HG03521 (cell line): ENCODE results near the gene ZFP91.

Experiments
- ATAC-seq: cut with Tn5 transposase; IDR thresholded peaks from one replicate; pipeline ENCODE4 v1.9.1; 2021; ENCODE audit warnings: mild to moderate bottlenecking, moderate library complexity; ENCODE audit not compliant: unreplicated experiment

ZFP91 gene

GRCh38 chr11:58628446-58628845 lies 49.6 kb downstream of the ZFP91 start:
- no peak for ATAC-seq

DNA sequence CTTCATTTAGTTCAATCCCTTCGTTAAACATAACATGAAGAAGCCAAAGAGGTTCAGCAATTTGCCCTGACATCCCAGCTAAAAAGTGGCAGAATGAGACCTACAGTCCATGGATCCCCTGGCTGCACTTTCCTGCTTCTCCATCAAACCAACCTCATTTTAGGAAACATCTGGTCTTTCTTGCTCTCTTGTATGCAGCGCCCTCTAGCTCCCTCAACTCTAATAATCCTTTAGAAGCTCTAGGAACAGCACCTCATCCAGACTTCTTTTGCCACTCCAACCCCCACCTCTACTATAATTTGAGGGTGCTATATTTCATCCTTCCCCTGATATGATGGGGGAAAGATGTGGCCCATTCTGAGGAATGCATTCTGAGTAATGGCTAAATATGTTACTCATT lies 51.0 kb downstream of the ZFP91 start:
- no peak for ATAC-seq

- no peak for ATAC-seq
These were observed 52.5 kb downstream of the ZFP91 start for GRCh38 chr11:58631378-58631777.

GRCh38 chr11:58632510-58632909 lies 53.6 kb downstream of the ZFP91 start:
- no peak for ATAC-seq

- no peak for ATAC-seq
These were observed 57.7 kb downstream of the ZFP91 start for GRCh38 chr11:58636587-58636986.

DNA sequence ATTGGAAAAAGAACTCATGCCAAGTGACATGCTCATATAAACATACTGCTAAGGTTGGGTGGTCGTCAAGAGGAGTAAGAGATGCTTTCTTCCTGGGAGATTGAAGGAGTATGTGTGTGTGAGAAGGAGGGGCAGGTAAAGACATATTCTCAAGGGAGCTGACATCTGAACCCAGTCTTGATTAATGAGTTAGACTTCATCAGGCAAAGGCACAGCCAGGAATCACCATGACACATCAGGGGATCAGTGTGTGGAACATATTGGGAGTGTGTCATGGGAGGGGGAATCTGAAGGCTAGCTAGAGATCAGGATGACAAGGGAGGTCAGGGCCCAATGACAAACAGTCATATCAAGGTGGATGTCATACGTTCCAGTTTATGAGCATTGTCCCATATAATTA lies 58.5 kb downstream of the ZFP91 start:
- ATAC-seq = no peak

GRCh38 chr11:58639103-58639502 lies 60.2 kb downstream of the ZFP91 start:
- no peak for ATAC-seq

DNA sequence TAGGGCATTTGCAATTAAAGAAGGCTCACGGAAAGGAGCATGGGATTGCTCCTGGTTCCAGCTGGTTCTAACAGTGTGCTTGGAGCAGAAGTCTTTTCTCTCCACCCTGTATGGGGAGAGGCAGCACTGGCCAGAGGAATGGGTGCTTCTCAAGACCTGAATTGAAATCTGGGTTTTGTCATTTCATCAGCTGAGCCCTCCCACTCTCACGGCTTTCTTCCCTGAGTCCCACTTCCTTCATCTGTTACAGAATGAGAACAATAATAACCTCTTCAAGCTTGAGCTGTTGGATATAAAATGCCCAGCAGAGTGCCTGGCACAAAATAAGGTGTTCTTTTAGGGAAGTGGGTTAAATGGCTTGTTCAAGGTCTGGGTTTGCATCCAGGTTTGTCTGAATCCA lies 60.8 kb downstream of the ZFP91 start:
- ATAC-seq = no peak

GRCh38 chr11:58640386-58641023 lies 61.6 kb downstream of the ZFP91 start:
- ATAC-seq = no peak

DNA sequence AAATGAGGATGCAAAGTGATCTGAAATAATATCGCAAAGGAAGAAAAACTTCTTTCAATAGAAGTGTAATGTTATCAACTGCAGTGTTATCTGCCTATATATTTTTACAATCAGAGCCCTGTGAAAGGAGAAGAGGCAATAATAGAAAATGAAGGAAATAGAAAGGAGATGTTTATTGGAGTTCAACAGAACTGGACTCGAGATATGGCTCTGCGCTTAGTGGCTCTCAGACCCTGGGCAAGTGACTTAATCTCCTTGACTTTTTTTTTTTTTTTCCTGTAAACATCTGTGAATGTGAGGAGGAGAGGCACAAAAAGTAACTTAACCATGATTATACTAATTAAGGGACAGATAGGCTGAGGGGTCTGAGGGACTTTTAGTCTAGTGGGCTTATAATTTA lies 62.5 kb downstream of the ZFP91 start:
- no peak for ATAC-seq

DNA sequence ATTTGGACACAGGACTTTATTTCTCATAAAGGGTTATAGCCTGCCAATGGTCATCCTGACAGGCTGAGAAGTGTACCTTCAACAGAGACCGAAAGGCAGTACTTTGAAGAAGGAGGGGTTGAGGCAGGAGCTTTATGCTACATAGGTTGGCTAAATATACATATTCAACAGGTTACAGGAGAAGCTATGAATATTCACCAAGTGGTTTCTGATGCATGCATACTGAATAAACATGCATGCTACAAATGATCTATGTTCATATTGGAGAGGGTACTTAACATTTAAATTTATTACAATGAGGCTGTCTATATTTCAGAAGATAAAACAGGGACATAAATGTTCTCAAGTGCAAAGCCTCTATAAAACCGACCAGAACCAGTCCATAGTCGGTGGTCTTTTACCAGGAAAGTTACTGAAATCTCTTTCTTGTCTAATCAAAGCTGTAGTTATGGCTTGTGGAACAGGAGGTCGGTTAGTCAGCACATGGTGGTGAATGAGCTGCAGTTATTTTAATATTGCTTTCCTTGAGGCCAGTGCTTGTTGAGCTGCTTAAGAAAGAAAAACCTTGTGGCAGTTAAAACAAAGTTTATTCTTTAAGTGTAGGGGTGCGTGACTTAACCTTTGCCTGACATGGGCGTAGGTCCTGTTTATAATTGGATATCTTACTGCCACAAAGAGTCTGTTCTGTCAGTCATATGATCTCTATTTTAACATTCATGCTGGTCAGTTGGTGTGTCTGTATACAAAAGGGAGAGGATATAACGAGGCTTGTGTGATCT lies 63.1 kb downstream of the ZFP91 start:
- ATAC-seq = no peak

GRCh38 chr11:58645854-58646253 lies 67.0 kb downstream of the ZFP91 start:
- ATAC-seq = no peak

DNA sequence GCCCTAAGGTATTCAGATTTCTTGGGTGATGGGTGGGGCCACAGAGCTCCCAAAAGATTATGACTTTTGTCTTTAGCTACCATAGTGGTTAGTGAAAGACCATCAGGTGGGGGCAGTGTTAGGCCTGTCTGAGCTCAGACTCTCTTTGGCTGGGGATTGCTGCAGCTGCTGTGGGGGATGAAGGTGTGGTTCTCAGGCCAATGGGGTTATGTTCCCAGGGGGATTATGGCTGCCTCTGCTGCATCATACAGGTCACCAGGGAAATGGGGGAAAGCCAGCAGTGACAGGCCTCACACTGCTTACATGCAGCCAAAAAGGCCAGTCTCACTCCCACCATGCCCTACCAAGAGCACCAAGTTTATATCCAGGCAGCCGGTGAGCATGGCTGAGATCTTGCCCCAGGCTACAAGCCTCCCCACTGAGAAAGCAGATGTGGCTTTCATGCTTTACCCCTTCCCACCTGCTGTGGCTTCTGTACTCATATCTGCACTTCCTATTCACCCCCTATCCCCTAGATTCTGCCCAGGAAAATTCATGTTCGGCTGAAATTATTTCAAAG lies 68.4 kb downstream of the ZFP91 start:
- ATAC-seq = peak; percentile 70

DNA sequence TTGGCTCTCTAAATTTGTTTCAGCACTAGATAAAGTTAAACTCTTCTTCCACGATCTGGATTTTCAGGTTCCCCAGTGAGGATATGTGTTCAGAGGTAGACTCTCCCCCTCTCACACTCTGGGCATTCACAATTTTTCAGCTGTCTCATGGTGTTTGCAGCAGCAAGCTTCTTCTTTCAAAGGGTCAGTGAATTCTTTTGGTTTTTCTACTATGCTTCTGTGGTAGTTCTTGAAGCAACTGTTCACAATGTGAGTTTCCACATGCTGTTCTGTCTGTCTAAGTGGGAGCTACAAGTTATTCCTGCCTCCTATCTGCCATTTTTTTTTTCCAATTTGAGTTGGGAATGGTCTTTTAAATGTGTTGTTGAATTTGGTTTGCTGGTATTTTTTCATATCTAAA lies 69.0 kb downstream of the ZFP91 start:
- no peak for ATAC-seq

GRCh38 chr11:58649623-58650022 lies 70.8 kb downstream of the ZFP91 start:
- no peak for ATAC-seq

- no peak for ATAC-seq
These were observed 71.6 kb downstream of the ZFP91 start for GRCh38 chr11:58650496-58650895.

DNA sequence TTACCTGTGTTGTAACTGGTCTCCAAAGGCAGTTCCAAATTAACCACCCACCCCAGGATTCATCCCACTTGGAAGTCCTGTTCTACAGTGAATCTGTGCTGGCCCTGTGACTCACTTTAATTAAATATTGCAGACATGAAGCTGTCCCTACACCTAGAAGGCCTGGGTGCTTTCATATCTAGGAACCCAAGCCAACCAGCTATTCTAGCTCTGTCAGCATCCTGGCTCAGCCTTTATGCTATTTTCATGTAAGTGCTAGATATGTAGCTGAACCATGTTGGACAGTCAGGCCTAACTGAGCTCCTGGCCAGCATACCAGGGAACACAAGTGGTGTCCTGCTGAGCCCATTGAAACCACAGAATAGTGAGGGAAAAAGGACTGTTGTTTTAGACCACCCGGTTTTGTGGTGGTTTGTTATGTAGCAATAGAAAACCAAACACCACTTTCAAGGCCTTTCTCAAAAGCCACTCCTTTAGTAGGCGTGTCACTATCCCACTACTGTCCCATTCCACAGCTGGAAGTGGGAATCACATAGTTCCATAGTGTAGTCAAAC lies 73.9 kb downstream of the ZFP91 start:
- ATAC-seq = no peak

DNA sequence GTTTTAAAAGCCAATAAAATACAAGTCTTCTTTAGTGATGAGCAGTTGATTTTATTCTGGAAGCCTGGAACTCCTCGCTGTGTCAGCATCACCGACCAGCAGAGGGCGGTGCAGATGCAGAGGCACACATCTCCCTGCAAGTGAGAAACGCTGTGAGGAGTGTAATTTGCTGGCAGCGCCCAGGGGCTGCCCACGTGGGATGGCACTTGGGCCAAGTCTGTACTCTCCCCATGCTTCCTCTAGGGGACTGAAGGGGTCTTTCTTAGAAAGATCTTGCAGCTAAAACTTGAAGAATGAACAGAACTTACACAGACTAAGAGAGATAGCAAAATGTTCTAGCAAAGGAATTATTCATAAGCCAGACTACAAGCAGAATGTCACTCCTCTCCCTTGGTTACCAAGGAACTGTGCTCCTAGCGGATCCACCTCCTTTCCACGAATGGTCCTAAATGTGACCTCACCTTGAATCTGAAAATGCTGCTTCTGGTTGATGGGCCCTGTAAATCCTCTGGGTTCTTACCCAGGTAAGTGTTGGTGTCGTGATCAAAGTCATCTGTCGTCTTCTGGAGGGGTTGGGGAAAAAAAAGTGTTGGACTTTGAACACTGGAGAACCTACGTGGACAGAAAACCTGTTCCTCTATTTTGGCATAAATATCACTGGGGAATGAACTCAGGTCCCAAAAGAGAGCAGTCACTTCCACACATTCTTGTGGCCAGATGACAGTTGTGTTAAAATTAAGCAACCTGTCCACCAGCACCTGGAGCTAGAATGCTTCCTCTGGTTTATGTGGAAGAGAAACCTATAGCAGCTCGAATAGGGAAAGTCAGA lies 75.4 kb downstream of the ZFP91 start:
- peak; percentile 88 for ATAC-seq

DNA sequence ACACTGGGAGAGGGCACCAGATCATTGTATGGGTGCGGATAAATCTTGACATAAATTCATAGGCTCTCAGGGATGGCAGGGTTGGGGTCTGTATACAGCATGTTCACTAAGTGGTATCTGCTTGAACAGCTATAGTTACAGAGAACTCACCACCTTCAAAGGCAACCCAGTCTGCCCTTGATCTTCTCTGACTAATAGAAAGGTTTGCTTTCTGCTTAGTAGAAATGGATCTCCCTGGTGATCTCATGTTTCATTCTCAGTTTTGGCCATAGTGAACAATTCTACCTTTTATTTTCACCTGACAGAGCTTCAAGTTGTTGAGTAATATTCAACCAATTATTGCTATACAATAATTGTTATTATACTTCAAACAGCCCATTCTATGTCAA lies 76.0 kb downstream of the ZFP91 start:
- no peak for ATAC-seq

- ATAC-seq = no peak
These were observed 77.5 kb downstream of the ZFP91 start for GRCh38 chr11:58656348-58656747.

DNA sequence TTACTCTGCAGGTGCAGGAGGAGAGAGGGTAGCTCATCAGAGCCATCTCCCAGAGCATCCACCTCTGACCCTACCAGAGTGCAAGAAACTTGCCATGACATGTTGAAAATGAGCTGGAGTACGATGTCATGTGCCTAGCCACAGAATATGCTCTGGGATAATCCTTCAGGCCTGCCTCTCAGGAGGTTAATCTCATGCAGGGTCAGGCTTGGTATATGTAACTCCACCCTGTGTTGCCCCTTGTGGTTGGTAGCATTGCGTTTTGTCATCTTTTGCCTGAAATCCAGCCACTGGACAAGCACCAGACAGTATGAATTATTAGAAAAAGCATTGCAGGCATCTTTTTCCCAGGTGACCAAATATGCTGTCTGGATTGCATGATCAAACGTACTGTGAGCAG lies 79.8 kb downstream of the ZFP91 start:
- no peak for ATAC-seq
